NCI-H1436 (cell line): ENCODE results near the gene IL32.
"Not testable (repeated sequence)": the region's sequence is repeated elsewhere in the genome, so short reads cannot be mapped to it uniquely, and the experiment has no call there.

Source experiments
- DNase-seq: peaks from one replicate; lab custom pipeline; 2025; lab: John Stamatoyannopoulos, UW

The IL32 gene

GRCh38 chr16:3051494-3051893 lies 13.9 kb upstream of the IL32 start:
- no peak for DNase-seq

- not testable (repeated sequence) for DNase-seq
These were observed 12.7 kb upstream of the IL32 start for GRCh38 chr16:3052571-3053329.

GRCh38 chr16:3053330-3053710 lies 12.1 kb upstream of the IL32 start:
- not testable (repeated sequence) for DNase-seq

- no peak for DNase-seq
These were observed 10.3 kb upstream of the IL32 start for GRCh38 chr16:3054965-3055733.

- not testable (repeated sequence) for DNase-seq
These were observed 9.7 kb upstream of the IL32 start for GRCh38 chr16:3055734-3056115.

GRCh38 chr16:3056336-3057180 lies 8.9 kb upstream of the IL32 start:
- no peak for DNase-seq

- no peak for DNase-seq
These were observed 8.0 kb upstream of the IL32 start for GRCh38 chr16:3057181-3058138.

GRCh38 chr16:3058139-3059030 lies 7.1 kb upstream of the IL32 start:
- peak; percentile 48 for DNase-seq

GRCh38 chr16:3059041-3059722 lies 6.3 kb upstream of the IL32 start:
- peak; percentile 82 for DNase-seq

- no peak for DNase-seq
These were observed 5.7 kb upstream of the IL32 start for GRCh38 chr16:3059723-3060242.

- no peak for DNase-seq
These were observed 4.9 kb upstream of the IL32 start for GRCh38 chr16:3060339-3061127.

GRCh38 chr16:3062553-3062952 lies 2.9 kb upstream of the IL32 start:
- DNase-seq: no peak

- no peak for DNase-seq
These were observed 1.6 kb upstream of the IL32 start for GRCh38 chr16:3063625-3064386.

- no peak for DNase-seq
These were observed 451 bp downstream of the IL32 start for GRCh38 chr16:3065742-3066439.

- DNase-seq: no peak
These were observed 954 bp downstream of the IL32 start for GRCh38 chr16:3066440-3066748.

- no peak for DNase-seq
These were observed 3.0 kb downstream of the IL32 start for GRCh38 chr16:3068487-3068886.

- not testable (repeated sequence) for DNase-seq
These were observed 3.7 kb downstream of the IL32 start for GRCh38 chr16:3069146-3069545.
